ENCODE data around the gene LZTS3.

- no peak for TF ChIP-seq GATA3 (IDR thresholded peaks at IDR 0.05; ENCODE audit: low read depth, low read length)
- TF ChIP-seq GATA2 (IDR thresholded peaks at IDR 0.05; ENCODE audit: low read depth, low read length): no peak
These were observed 54.3 kb downstream of the LZTS3 start for GRCh38 chr20:3119044-3119443.

Data from SH-SY5Y (cell line).